ENCODE data around the gene CARHSP1.
"Not testable (repeated sequence)": the region's sequence is repeated elsewhere in the genome, so short reads cannot be mapped to it uniquely, and the experiment has no call there.

Gene CARHSP1

DNA sequence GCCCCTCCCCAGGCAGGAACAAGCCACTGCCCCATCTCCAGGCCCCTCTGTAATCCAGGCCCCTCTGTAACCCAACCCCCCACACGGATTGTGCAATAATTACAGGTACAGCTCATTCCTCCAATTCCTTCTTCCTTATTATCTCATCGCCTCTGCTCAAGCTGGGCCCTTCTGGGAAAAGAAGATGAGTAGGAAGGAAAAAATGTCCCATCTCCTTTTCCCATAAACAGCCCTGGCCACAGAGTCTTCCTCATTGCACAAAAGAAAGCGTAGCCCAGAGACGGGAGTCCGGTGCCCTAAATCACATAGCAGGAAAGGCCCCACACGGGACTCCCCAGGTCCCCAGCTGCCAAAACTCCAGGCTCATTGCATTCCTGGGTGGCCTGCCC, 9.7 kb upstream of the CARHSP1 start:
- TF ChIP-seq, protein P1, sequence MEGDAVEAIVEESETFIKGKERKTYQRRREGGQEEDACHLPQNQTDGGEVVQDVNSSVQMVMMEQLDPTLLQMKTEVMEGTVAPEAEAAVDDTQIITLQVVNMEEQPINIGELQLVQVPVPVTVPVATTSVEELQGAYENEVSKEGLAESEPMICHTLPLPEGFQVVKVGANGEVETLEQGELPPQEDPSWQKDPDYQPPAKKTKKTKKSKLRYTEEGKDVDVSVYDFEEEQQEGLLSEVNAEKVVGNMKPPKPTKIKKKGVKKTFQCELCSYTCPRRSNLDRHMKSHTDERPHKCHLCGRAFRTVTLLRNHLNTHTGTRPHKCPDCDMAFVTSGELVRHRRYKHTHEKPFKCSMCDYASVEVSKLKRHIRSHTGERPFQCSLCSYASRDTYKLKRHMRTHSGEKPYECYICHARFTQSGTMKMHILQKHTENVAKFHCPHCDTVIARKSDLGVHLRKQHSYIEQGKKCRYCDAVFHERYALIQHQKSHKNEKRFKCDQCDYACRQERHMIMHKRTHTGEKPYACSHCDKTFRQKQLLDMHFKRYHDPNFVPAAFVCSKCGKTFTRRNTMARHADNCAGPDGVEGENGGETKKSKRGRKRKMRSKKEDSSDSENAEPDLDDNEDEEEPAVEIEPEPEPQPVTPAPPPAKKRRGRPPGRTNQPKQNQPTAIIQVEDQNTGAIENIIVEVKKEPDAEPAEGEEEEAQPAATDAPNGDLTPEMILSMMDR (IDR thresholded peaks at IDR 0.05): no peak
- no peak for TF ChIP-seq ZFX (IDR thresholded peaks at IDR 0.05; ENCODE audit: borderline replicate concordance)
- H3K27ac ChIP-seq: no peak overlapping the region

GRCh38 chr16:8877894-8878522, 9.2 kb upstream of the CARHSP1 start:
- TF ChIP-seq ZFX (IDR thresholded peaks at IDR 0.05; ENCODE audit: borderline replicate concordance): no peak
- TF ChIP-seq, protein P1 (IDR thresholded peaks at IDR 0.05): no peak
- no peak overlapping the region for H3K27ac ChIP-seq

DNA sequence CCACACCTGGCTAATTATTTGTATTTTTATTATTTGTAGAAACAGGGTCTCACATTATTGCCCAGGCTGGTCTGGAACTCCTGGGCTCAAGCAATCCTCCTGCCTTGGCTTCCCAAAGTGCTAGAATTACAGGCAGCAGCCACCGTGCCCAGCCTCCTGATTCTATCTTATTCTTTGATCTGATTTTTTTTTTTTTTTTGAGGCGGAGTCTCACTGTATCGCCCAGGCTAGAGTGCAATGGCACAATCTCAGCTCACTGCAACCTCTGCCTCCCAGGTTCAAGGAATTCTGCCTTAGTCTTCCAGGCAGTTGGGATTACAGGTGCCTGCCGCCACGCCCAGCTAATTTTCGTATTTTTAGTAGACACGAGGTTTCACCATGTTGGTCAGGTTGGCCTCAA, 6.5 kb upstream of the CARHSP1 start:
- not testable (repeated sequence) for H3K27ac ChIP-seq

DNA sequence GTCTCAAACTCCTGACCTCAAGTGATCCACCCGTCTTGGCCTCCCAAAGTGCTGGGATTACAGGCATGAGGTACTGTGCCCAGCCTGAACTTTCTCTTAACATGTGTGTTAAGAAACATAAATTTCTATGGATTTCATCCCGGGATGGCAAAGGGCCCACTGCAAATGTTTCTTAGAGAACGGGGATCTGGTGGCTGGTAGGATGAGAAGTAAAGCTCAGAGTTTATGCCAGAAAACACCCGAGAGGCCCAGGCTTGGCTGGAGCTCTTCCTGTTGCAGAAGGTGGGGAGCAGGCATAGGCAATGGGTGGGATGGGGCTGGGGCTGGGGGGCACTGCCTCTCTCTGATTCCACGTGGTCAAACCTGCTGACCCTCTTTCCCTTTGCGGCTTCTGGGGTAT, 5.6 kb upstream of the CARHSP1 start:
- no peak overlapping the region for H3K27ac ChIP-seq
- TF ChIP-seq, protein P1 (IDR thresholded peaks at IDR 0.05): no peak

GRCh38 chr16:8873866-8874195, 5.0 kb upstream of the CARHSP1 start:
- H3K27ac ChIP-seq: not testable (repeated sequence)

DNA sequence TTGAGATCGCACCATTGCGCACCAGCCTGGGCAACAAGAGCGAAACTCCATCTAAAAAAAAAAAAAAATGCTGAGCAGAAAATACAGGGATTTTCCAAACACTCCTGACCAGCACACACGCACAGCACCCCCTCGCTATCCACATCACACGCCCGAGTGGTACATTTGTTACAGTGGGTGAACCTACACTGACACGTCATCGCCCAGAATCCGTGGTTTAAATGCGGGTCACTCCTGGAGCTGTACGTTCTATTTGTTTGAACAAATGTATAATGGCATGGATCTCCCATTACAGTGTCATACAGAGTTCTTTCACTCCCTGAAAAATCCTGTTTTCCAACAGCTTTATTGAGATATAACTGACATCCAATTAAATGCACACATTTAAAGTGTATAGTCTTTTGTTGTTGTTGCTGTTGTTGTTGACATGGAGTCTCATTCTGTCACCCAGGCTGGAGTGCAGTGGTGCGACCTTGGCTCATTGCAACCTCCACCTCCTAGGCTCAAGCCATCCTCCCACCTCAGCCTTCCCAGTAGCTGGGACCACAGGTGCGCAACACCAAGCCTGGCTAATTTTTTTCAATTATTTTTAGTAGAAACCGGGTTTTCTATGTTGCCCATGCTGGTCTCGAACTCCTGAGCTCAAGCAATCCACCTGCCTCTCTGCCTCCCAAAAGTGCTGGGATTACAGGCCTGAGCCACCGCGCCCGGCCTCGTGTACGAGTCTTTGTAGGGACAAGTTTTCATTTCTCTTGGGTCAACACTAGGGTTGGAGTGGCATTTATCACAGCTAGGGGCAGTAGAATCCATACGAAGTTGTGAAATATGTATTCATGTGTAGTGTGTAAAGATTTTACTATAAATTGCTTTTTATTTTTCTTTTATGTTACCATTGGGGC, 4.4 kb upstream of the CARHSP1 start:
- no peak overlapping the region for H3K27ac ChIP-seq
- no peak for TF ChIP-seq ZFX (IDR thresholded peaks at IDR 0.05; ENCODE audit: borderline replicate concordance)
- TF ChIP-seq, protein P1 (IDR thresholded peaks at IDR 0.05): peak; percentile 28

- no peak for TF ChIP-seq ZFX (IDR thresholded peaks at IDR 0.05; ENCODE audit: borderline replicate concordance)
- TF ChIP-seq, protein P1 (IDR thresholded peaks at IDR 0.05): no peak
- H3K27ac ChIP-seq: no peak overlapping the region
These were observed 3.3 kb upstream of the CARHSP1 start for GRCh38 chr16:8872071-8872470.

DNA sequence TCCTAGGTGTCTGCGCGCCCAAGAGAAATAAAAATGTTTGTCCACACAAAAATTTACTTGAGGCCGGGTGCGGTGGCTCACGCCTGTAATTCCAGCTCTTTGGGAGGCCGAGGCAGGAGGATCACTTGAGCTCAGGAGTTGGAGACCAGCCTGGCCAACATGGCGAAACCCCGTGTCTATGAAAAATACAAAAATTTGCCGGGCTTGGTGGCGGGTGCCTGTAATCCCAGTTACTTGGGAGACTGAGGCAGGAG, 1.1 kb upstream of the CARHSP1 start:
- H3K27ac ChIP-seq: not testable (repeated sequence)
